HuH-7 (cell line): Measurements from ENCODE around the gene MARVELD1.
"Not testable (repeated sequence)": the region's sequence is repeated elsewhere in the genome, so short reads cannot be mapped to it uniquely, and the experiment has no call there.

Experiments used
- DNase-seq: peaks from one replicate; pipeline ENCODE4 v3.0.0; 2011; ENCODE audit warnings: low spot score

MARVELD1 gene

DNA sequence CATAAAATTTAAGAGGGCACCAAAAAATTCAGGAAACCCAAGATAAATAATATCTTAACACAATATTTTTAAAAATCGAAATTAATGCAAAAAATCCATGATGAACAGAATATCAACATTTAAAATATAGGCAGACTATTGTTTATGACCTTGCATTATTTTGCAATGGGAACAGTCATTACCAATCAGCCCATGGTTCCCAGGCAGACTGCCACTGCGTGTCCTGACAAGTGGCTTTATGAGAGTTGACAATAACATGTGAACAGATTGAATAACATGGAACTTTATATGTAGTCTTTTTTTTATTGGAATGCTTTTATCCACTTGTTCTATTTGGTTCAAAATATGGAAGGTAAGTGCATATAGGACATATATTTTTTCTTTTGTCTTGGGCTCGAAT, 23.4 kb upstream of the MARVELD1 start:
- DNase-seq = no peak

DNA sequence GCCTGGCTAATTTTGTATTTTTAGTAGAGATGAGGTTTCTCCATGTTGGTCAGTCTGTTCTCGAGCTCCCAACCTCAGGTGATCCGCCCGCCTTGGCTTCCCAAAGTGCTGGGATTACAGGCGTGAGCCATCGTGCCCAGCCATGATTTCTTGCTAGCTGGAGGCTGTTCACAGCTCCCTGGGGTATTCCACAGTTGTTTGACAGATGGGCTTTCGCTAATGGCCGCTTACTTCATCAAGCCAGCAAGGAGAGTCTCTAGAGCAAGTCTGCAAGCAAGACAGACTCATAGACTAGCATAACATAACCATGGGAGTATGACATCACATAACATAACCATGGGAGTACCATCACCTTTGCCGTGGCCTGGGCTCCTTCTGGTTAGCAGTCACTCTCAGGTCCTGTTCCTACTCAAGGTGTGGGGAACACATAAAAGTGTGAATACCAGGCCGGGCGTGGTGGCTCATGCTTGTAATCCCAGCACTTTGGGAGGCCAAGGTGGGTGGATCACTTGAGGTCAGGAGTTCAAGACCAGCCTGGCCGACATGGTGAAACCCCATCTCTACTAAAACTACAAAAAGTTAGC, 15.4 kb upstream of the MARVELD1 start:
- not testable (repeated sequence) for DNase-seq

DNA sequence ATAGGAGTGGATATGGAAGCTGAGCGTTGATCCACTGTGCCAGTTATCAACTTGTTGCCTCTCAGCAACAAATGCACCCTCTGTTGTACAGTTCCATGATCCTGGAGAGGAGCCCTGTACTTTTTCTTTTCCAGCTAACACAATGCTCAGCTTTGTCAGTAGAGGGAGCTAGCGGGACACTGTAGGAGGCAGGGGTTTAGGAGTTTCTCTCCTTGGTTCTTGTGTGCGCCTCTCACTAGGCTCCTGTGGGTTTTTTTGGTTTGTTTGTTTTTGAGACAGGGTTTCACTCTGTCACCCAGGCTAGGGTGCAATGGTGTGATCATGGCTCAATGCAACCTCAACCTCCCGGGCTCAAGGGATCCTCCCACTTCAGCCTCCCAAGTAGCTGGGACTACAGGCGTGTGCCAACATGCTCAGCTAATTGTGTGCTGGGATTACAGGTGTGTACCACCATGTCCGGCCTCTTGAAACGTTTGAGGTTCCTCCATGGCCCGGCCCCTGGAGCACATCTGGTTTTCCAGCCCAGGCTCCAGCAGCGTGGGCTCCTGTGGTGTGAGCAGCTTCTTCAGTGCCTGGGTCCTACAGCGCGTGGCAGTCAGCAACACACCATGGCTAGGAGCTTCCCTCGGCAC, 12.0 kb upstream of the MARVELD1 start:
- no peak for DNase-seq

- no peak for DNase-seq
Measured at GRCh38 chr10:97703398-97704067, 10.0 kb upstream of the MARVELD1 start.

- DNase-seq = no peak
Measured at GRCh38 chr10:97704341-97704740, 9.2 kb upstream of the MARVELD1 start.

- no peak for DNase-seq
Measured at GRCh38 chr10:97705006-97705670, 8.4 kb upstream of the MARVELD1 start.

DNA sequence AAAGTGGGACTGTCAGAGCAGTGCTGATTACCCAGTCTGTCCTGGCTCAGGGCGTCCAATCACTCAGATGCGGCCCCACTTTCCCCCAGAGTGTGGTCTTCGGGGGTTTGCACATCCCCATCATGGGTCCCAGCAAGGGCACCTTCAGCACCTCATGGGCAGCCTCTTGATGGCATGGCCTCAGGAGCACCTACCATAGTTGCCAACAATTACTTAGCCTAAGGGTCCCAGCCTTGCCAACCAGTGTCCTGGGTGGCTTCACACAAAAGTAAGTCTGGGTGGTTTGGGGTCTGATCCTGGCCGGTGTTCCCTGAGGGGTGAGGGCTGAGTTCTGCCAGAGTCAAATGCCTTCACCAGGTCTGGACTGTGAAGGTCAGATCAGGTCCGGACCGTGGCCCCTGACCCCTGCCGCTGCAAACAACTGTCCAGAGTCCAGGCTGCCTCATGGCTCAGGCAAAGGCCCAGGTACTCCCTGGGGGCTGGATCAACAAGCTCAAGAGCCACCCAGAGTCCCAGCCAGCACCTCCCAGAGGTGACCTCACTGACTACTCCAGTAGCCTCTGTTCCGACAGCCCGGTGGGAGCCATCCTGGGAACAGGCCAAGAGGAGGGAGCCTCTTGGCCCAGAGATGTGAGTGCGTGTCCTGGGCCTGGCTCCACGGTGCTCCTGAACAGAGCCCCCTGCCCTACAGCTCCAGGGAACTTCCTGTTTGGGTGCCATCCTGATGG, 6.2 kb upstream of the MARVELD1 start:
- no peak for DNase-seq

- DNase-seq = no peak
Measured at GRCh38 chr10:97708167-97708566, 5.4 kb upstream of the MARVELD1 start.

- DNase-seq = no peak
Measured at GRCh38 chr10:97708976-97709946, 4.3 kb upstream of the MARVELD1 start.

GRCh38 chr10:97711640-97712572, 1.6 kb upstream of the MARVELD1 start:
- DNase-seq = no peak

GRCh38 chr10:97713826-97714400, 383 bp downstream of the MARVELD1 start:
- peak; percentile 75 for DNase-seq

DNA sequence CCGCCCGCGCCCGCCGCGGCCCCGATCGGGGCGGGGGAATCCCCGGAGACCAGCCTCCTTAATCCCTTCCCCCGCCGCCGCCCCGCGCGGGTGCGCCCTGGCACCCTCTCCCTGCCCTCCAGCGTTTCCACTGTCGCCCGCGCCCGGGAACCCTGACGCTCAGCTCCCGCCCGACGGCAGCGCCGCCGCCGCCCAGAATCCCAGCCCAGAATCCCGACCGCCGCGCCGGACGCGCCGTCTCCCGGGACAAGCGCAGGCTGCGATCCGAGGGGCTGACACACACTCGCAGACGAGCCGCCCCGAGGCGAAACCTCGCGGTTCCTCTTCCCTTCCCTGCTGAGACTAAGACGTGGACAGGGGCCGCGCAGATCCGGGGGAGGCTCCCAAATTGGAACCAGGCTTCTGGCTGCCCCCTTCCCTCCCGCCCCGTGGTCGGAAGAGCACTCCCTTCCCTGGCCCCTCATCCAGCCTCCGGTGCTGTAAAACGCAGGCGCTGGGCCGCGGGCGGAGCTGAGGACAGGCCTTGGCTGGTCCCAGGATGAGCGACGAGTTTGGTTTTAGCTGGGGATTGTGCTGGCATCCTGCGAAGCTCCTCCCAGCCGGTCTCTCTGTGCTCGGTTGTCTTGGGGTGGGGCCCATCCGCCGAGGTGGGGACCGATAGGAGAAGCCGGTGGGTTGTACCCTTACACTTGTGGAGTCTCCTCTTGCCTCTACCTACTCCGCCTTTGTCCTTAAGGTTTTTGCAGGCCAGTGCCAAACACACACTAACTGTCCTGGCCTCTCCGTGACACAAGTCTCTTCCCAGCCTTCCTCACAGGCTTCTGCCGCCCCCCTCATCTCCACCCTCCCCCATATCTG, 1.1 kb downstream of the MARVELD1 start:
- peak; percentile 65 for DNase-seq

DNA sequence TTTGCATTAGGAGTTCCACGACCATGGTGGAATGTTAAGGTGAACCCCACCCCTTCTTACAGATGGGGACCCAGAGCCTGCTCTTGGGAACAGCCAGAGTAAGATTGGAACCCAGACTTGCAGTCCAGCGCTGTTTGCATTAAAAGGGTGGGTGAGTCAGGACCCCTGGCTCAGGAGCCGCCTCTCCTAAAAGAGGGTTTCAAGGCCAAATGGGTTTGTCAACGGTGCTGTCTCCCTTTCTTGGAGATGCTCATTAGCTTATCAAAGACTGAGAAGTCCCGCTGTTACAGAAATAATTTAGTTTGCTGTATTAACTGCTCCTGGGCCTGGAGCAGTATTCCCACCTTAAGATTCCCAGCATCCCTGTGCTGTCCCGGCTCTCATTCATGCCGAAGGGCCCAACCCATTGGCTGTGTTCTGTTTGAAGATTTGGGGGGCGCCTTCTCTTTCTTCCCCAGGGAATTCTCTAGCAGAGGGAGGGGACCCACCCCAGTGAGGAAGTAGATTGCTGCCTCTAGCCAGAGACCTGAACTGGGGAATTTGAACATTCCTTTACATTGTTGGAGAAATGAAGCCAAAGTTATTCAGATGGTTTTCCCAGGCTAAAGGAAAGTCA, 1.8 kb downstream of the MARVELD1 start:
- no peak for DNase-seq

DNA sequence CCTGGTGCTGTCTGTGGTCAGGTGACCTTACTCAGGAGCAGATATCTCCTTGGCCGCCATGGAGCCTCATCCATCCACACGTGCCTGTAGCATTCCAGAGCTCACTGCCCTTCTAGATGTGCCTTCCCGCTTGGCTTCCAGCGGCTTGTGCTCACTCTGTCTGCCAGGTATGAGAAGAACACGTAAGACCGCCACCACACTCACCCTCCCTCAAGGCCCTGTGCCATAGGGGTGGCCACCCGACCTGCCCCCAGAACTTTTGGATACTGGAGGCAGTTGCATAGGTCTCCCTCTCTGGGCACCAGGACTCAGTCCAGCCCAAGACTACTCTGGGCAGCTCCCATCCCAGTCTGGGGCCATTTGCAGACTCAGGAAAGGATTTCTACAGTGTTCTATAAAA, 4.1 kb downstream of the MARVELD1 start:
- no peak for DNase-seq

- DNase-seq = no peak
Measured at GRCh38 chr10:97718178-97718577, 4.6 kb downstream of the MARVELD1 start.

GRCh38 chr10:97718659-97719142, 5.2 kb downstream of the MARVELD1 start:
- peak; percentile 39 for DNase-seq

- DNase-seq = no peak
Measured at GRCh38 chr10:97719602-97720001, 6.1 kb downstream of the MARVELD1 start.
